Neuronal stem cell (in vitro differentiated cells): Measurements from ENCODE around the gene TUBGCP2. TPM values are rescaled to one million over a fixed set of nuclear protein-coding genes. Genes with fewer than 3 reads are reported as not detected.

ENCODE experiments used
- DNase-seq: peaks from one replicate; pipeline ENCODE4 v3.0.0-alpha.2; 2013; ENCODE audit warnings: low spot score
- H2AFZ ChIP-seq: one replicate; pipeline ENCODE4 v1.6.1; 2013; ENCODE audit warnings: mild to moderate bottlenecking, low read length, inconsistent platforms
- H2AK5ac ChIP-seq: 2 replicates; pipeline ENCODE4 v1.6.1; 2013; ENCODE audit warnings: low read depth, mild to moderate bottlenecking, inconsistent platforms, low read length, moderate library complexity, mixed read lengths
- H2BK120ac ChIP-seq: 2 replicates; pipeline ENCODE4 v1.6.1; 2013; ENCODE audit warnings: low read depth, mild to moderate bottlenecking, inconsistent platforms, low read length, moderate library complexity, mixed read lengths
- H2BK12ac ChIP-seq: one replicate; pipeline ENCODE4 v1.6.1; 2013; ENCODE audit warnings: low read length, inconsistent platforms
- H2BK15ac ChIP-seq: 2 replicates; pipeline ENCODE4 v1.6.1; 2013; ENCODE audit warnings: mild to moderate bottlenecking, low read length, inconsistent platforms, mixed read lengths
- H2BK5ac ChIP-seq: one replicate; pipeline ENCODE4 v1.6.1; 2013; ENCODE audit warnings: inconsistent platforms, mild to moderate bottlenecking, low read length, moderate library complexity
- H3K14ac ChIP-seq: one replicate; pipeline ENCODE4 v1.6.1; 2013; ENCODE audit warnings: low read length, inconsistent platforms
- H3K18ac ChIP-seq: 2 replicates; pipeline ENCODE4 v1.6.1; 2013; ENCODE audit warnings: low read length, inconsistent platforms
- H3K23ac ChIP-seq: 2 replicates; pipeline ENCODE4 v1.6.1; 2013; ENCODE audit warnings: low read depth, mild to moderate bottlenecking, mixed read lengths, low read length, inconsistent platforms; ENCODE audit not compliant: poor library complexity
- H3K27ac ChIP-seq: replicated peaks from 3 replicates; pipeline ENCODE4 v1.5.1; 2013; ENCODE audit warnings: low read length, inconsistent platforms
- H3K27me3 ChIP-seq, 3 experiments: 2 replicates each; pipeline ENCODE4 v1.6.1; 2013; ENCODE audit warnings: low read length in 3 of 3, mild to moderate bottlenecking in 2 of 3, inconsistent platforms in 1 of 3, low read depth in 1 of 3, mixed read lengths in 1 of 3, moderate library complexity in 1 of 3; ENCODE audit not compliant: control insufficient read depth in 3 of 3, insufficient read depth in 3 of 3
- H3K36me3 ChIP-seq, 2 donors: replicated peaks in 1 of 2; 2 replicates each; pipeline ENCODE4 v1.6.1; 2013; ENCODE audit warnings: low read length in 2 of 2; ENCODE audit not compliant: control insufficient read depth in 2 of 2, insufficient read depth in 2 of 2
- H3K4ac ChIP-seq: 2 replicates; pipeline ENCODE4 v1.6.1; 2013; ENCODE audit warnings: inconsistent platforms, mild to moderate bottlenecking, low read length, moderate library complexity
- H3K4me1 ChIP-seq, 2 donors: 1 replicate in 1 of 2; 2 replicates in 1 of 2; pipeline ENCODE4 v1.6.1; 2013; ENCODE audit warnings: low read length in 2 of 2, low read depth in 1 of 2; ENCODE audit not compliant: control insufficient read depth in 2 of 2, insufficient read depth in 1 of 2
- H3K4me2 ChIP-seq: one replicate; pipeline ENCODE4 v1.6.1; 2013; ENCODE audit warnings: mild to moderate bottlenecking, low read length, inconsistent platforms; ENCODE audit not compliant: insufficient read depth, poor library complexity, severe bottlenecking
- H3K4me3 ChIP-seq, 2 donors: 2 replicates each; pipeline ENCODE4 v1.5.1; 2013; ENCODE audit warnings: low read length in 2 of 2, mild to moderate bottlenecking in 2 of 2, inconsistent platforms in 1 of 2, moderate library complexity in 1 of 2
- H3K79me1 ChIP-seq: one replicate; pipeline ENCODE4 v1.6.1; 2013; ENCODE audit warnings: low read depth, mild to moderate bottlenecking, inconsistent platforms, low read length, moderate library complexity
- H3K9ac ChIP-seq: one replicate; pipeline ENCODE4 v1.6.1; 2013; ENCODE audit warnings: mild to moderate bottlenecking, low read depth, low read length, inconsistent platforms; ENCODE audit not compliant: poor library complexity
- H3K9me3 ChIP-seq, 2 donors: replicated peaks in 1 of 2; 2 replicates each; pipeline versions ENCODE3 to v1.6.1; 2013; ENCODE audit warnings: low read length in 2 of 2, mild to moderate bottlenecking in 2 of 2, inconsistent platforms in 1 of 2, low read depth in 1 of 2, mixed read lengths in 1 of 2, moderate library complexity in 1 of 2; ENCODE audit not compliant: control insufficient read depth in 2 of 2, insufficient read depth in 1 of 2
- H4K8ac ChIP-seq: one replicate; pipeline ENCODE4 v1.6.1; 2013; ENCODE audit warnings: low read depth, mild to moderate bottlenecking, inconsistent platforms, low read length, moderate library complexity
- H4K91ac ChIP-seq: one replicate; pipeline ENCODE4 v1.6.1; 2013; ENCODE audit warnings: low read length, low read depth, mild to moderate bottlenecking, inconsistent platforms; ENCODE audit not compliant: poor library complexity
- WGBS, 2 donors: extraction: QIAGEN DNeasy Blood & Tissue Kit; methylation state at CpG; one replicate each; pipeline ENCODE4 v1.1.7; 2013; ENCODE audit warnings: missing lambda C conversion rate in 2 of 2, mixed read lengths in 1 of 2; ENCODE audit not compliant: insufficient read length in 2 of 2, insufficient replicate concordance in 1 of 2; ENCODE audit errors: extremely low coverage in 2 of 2; 5-methylcytosine and 5-hydroxymethylcytosine counted together
- polyA plus RNA-seq, 2 experiments: library from polyadenylated mRNA; stranded (reverse); fragments of 200-250 nt; gene quantifications; one replicate each; pipeline ENCODE4 v1.2.3, GENCODE V29; 2013

The TUBGCP2 gene, protein sequence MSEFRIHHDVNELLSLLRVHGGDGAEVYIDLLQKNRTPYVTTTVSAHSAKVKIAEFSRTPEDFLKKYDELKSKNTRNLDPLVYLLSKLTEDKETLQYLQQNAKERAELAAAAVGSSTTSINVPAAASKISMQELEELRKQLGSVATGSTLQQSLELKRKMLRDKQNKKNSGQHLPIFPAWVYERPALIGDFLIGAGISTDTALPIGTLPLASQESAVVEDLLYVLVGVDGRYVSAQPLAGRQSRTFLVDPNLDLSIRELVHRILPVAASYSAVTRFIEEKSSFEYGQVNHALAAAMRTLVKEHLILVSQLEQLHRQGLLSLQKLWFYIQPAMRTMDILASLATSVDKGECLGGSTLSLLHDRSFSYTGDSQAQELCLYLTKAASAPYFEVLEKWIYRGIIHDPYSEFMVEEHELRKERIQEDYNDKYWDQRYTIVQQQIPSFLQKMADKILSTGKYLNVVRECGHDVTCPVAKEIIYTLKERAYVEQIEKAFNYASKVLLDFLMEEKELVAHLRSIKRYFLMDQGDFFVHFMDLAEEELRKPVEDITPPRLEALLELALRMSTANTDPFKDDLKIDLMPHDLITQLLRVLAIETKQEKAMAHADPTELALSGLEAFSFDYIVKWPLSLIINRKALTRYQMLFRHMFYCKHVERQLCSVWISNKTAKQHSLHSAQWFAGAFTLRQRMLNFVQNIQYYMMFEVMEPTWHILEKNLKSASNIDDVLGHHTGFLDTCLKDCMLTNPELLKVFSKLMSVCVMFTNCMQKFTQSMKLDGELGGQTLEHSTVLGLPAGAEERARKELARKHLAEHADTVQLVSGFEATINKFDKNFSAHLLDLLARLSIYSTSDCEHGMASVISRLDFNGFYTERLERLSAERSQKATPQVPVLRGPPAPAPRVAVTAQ
- 33.5 TPM for polyA plus RNA-seq (2013, experiment 1 of 2)
- polyA plus RNA-seq (2013, experiment 2 of 2): 35.6 TPM

DNA sequence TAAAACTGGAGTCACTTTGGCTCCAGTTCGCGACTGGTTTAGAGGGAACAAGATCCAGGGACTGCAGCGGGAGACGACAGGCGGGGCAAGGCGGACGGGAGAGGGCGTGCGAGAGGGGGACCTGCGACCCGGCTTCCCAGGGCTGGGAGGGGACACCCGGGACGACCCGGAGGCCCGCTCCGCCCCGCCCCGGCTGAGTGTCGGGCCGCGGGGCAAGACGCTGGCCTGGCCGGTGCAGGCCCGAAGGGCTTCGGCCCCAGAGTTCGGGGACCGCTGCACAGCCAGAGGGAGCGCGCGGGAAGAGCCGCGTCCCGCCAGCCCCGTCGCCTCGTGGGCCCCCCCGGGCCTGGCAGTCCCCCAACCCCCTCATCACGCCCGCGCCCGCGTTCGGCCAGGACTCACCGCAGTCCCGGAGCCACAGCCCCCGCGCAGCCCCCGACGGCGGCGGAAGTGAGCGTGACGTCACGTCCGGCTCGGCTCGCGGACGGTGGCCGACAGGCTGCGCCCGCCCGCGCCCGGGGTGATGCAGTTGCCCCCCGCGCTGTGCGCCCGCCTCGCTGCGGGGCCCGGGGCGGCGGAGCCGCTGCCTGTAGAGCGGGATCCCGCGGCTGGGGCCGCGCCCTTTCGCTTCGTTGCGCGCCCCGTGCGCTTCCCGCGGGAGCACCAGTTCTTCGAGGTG lies at the start of gene TUBGCP2, which contains the start of gene ZNF511:
TSS of gene TUBGCP2 (minus strand) at position 452 of the 679 bp plus-strand sequence. CDS start 5,931 bp downstream, outside the sequence.
TSS of gene ZNF511 (plus strand) at position 494 of the 679 bp plus-strand sequence. CDS start at position 524, 30 bp downstream.
- H2AFZ ChIP-seq: peak within 1 kb of the TSS; percentile 100
- no peaks in the 10 kb centered on the region for H3K9me3 ChIP-seq
- H4K91ac ChIP-seq: peak within 1 kb of the TSS; percentile 12
- peak within 1 kb of the TSS; percentile 75 for H2AK5ac ChIP-seq
- peak within 1 kb of the TSS; percentile 94 for H3K4me2 ChIP-seq
- H3K4me3 ChIP-seq: peak within 1 kb of the TSS; percentile 81 to 94
- peak within 1 kb of the TSS; percentile 65 for H4K8ac ChIP-seq
- no CpG with 5 or more reads among the region's 89 CpGs for WGBS, 2 donors
- H3K27me3 ChIP-seq: no peaks in the 10 kb centered on the region
- peak within 1 kb of the TSS; percentile 90 for H2BK12ac ChIP-seq
- H3K27ac ChIP-seq: peak within 1 kb of the TSS; percentile 92
- peak within 1 kb of the TSS; percentile 93 for H3K4ac ChIP-seq
- peak within 1 kb of the TSS; percentile 89 for H3K9ac ChIP-seq
- peak within 1 kb of the TSS; percentile 82 for H2BK5ac ChIP-seq
- H2BK15ac ChIP-seq: no peak within 1 kb of the TSS
- peak within 1 kb of the TSS; percentile 93 for H3K23ac ChIP-seq
- no peak within 1 kb of the TSS for H2BK120ac ChIP-seq
- DNase-seq: peak; percentile 78
- H3K4me1 ChIP-seq: peaks cover 8 to 12% of the 10 kb centered on the region in 2 donors
- peak within 1 kb of the TSS; percentile 84 for H3K14ac ChIP-seq
- peaks cover 25% of the 10 kb centered on the region for H3K79me1 ChIP-seq
- H3K36me3 ChIP-seq: peaks cover 27 to 41% of the 10 kb centered on the region in 2 donors
- H3K18ac ChIP-seq: peak within 1 kb of the TSS; percentile 100

DNA sequence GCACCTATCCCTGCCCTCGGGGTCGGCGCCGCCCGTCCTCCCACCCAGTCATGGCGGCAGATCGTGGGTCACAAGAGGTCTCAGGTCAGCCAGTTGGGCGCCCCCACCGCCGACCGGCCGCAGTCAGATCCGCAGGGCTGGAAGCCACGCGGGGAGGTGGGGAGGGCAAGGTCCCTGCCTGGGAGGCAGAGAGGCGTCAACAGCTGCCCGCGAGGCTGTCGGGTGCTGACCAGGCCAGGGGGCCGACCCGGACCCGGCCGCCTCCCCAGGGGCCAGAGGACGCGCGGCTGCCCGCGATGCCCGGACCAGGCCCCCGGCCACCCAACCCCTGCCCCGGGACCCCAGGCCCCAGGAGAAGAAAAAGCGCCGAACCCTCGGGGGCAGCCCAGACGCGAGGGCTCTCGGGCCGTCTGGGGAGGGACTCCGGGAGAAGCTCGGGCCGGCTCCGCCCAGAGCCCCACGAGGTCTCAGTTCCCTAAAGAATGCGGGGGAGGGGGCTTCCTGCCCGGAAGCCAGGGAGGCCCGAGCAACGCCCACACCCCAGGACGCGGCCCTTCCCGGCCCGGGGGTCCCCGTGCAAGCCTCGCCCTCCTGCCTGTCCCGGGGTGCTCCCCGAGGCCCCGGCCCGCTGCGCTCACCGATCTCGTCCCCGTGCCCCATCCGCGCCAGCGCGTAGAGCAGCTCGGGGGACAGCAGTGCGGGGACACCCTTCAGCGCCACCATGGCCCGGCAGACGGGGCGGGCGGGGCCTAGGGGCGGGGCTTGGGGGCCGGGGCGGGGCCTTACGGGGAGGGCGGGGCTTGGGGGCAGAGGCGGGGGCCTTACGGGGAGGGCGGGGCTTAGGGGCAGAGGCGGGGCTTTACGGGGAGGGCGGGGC lies 48.9 kb upstream of the TUBGCP2 start, which contains the start of gene FUOM:
TSS of gene FUOM (minus strand) at position 735 of the 877 bp plus-strand sequence. CDS start at position 723, 12 bp downstream.
- Histone ChIP-seq H2BK120ac (peak within 1 kb of the TSS; percentile 72), H3K27ac (no peak within 1 kb of the TSS), H3K14ac (peak within 1 kb of the TSS; percentile 84), H3K23ac (peak within 1 kb of the TSS; percentile 99), H2AFZ (peak within 1 kb of the TSS; percentile 84), H3K4me3 (peak within 1 kb of the TSS; percentile 61 to 91), H3K27me3 (peaks cover 0 to 2% (median 0%) of the 10 kb centered on the region in 3 experiments), H2BK15ac (peak within 1 kb of the TSS; percentile 92), H3K4me2 (peak within 1 kb of the TSS; percentile 91), H2BK12ac (peak within 1 kb of the TSS; percentile 58), H2BK5ac (peak within 1 kb of the TSS; percentile 66), H4K8ac (peak within 1 kb of the TSS; percentile 43), H3K9me3 (peaks cover 0 to 6% of the 10 kb centered on the region in 2 donors), H3K4ac (peak within 1 kb of the TSS; percentile 93), H3K36me3 (peaks cover 12 to 13% of the 10 kb centered on the region in 2 donors), H3K18ac (peak within 1 kb of the TSS; percentile 99), H3K9ac (peak within 1 kb of the TSS; percentile 95), H2AK5ac (peak within 1 kb of the TSS; percentile 100), H3K79me1 (peaks cover 9% of the 10 kb centered on the region), H4K91ac (peak within 1 kb of the TSS; percentile 53), H3K4me1 (peaks cover 0 to 6% of the 10 kb centered on the region in 2 donors)
- peak; percentile 74 for DNase-seq
- no CpG with 5 or more reads among the region's 83 CpGs for WGBS, 2 donors

DNA sequence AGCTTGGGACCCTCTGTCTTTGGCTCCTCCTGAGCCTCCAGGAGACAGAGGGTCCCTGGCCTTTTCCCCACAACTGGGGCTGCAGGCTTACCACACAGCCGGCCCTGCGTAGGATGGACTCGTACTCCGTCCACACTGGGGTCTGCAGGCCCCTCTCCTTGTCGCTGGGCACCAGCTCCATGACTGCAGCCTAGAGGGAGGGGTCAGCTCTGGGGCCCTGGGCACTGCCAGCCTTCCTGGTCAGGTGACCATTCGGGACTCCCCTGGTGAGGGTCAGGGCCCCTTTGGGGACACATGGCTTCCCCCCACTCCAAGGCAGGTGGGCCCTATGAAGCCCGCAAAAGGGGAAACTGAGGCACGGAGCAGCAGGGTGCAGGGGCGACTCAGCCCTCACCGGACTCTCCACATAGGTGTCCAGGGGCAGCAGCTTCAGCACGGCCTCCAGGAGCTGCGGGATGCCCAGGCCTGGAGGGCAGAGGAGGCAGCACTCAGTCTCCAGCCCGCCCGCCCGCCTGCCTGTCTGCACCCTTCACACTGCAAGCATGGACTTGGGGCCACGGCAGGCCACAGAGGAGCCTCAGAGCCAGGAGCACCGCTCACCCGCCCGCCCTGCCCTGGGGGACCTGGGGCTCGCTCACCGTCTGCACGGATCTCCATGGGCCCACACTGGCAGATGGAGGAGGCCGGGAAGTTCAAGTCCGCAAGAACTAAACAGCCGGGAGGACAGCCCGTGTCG lies 48.0 kb upstream of the TUBGCP2 start:
- H3K79me1 ChIP-seq: peaks cover 9% of the 10 kb centered on the region
- DNase-seq: no peak
- H3K9ac ChIP-seq: peak overlapping the region; percentile 95
- peak overlapping the region; percentile 84 for H2AFZ ChIP-seq
- H2BK15ac ChIP-seq: peak overlapping the region; percentile 89
- H3K4me3 ChIP-seq: peak overlapping the region; percentile 61 to 91
- H2BK12ac ChIP-seq: peak overlapping the region; percentile 58
- peaks cover 0 to 6% of the 10 kb centered on the region in 2 donors for H3K9me3 ChIP-seq
- peaks cover 0 to 2% (median 0%) of the 10 kb centered on the region in 3 experiments for H3K27me3 ChIP-seq
- peak overlapping the region; percentile 91 for H3K4me2 ChIP-seq
- peaks cover 4 to 5% of the 10 kb centered on the region in 2 donors for H3K36me3 ChIP-seq
- peak overlapping the region; percentile 2 for H3K4ac ChIP-seq
- peak overlapping the region; percentile 99 for H3K23ac ChIP-seq
- WGBS, 2 donors: no CpG with 5 or more reads among the region's 27 CpGs
- peak overlapping the region; percentile 84 for H3K14ac ChIP-seq
- H4K91ac ChIP-seq: no peak overlapping the region
- peaks cover 0 to 6% of the 10 kb centered on the region in 2 donors for H3K4me1 ChIP-seq
- peak overlapping the region; percentile 98 for H2AK5ac ChIP-seq
- H2BK5ac ChIP-seq: peak overlapping the region; percentile 66
- no peak overlapping the region for H3K27ac ChIP-seq
- no peak overlapping the region for H4K8ac ChIP-seq
- H3K18ac ChIP-seq: peak overlapping the region; percentile 97
- peak overlapping the region; percentile 72 for H2BK120ac ChIP-seq
